DOHH2 (cell line): ENCODE results near the gene MAP4K2.

Source experiments
- CTCF ChIP-seq: fragments of 200-600 bp; sonication (generic); IDR thresholded peaks from one replicate; pipeline ENCODE4 v1.5.1; 2014; ENCODE audit warnings: antibody characterized with exemption, mild to moderate bottlenecking, low read depth, low read length; ENCODE audit not compliant: poor library complexity, severe bottlenecking
- EZH2phosphoT487 ChIP-seq: fragments of 200-600 bp; sonication (generic); IDR thresholded peaks from 2 replicates; pipeline ENCODE4 v1.6.1; 2017; ENCODE audit warnings: borderline replicate concordance, mild to moderate bottlenecking, antibody characterized with exemption, low read length, moderate library complexity, mixed read lengths

GRCh38 chr11:64801561-64802369 is 1.2 kb downstream of the MAP4K2 start:
- TF ChIP-seq CTCF (peak; percentile 14), EZH2phosphoT487 (no peak)
